Measurements from ENCODE around the gene SSBP2. TPM values are rescaled to one million over a fixed set of nuclear protein-coding genes. Genes with fewer than 3 reads are reported as not detected.
A peak's percentile ranks its signal among the peaks of the same experiment; 100 is the strongest.

SSBP2 gene
- total RNA-seq, 1 donor from 2014 or later, result 149 TPM

DNA sequence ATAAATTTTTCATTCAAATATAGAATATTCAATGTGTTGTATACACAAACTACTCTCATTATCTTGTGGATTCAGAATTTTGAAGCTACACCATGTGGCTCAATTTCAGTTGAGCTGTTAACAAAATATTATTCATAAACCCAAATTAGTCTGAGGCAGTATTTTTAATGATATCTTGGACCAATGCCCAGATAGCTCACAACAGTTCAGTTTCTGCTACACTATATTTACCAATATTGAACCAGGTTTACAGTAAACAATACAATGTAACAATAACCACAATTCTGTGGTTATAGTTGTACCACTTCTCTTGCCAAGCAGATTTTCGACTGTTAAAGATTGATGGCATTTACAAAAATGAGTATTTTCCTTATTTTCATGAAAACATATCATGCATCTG lies 99.9 kb downstream of the SSBP2 start:
- Mint-ChIP-seq H3K27me3 (ENCODE audit: unreplicated experiment) (peaks cover 3% of the 10 kb centered on the region), H3K4me1 (ENCODE audit: unreplicated experiment) (peaks cover 46% of the 10 kb centered on the region), H3K36me3 (ENCODE audit: low read depth, unreplicated experiment) (peaks cover 18% of the 10 kb centered on the region), H3K9me3 (ENCODE audit: unreplicated experiment) (no peaks in the 10 kb centered on the region), H3K27ac (ENCODE audit: unreplicated experiment) (peak overlapping the region; percentile 93), H3K4me3 (ENCODE audit: unreplicated experiment) (no peak overlapping the region)
- DNase-seq (ENCODE audit: low spot score), result no peak
- TF ChIP-seq, protein P1, sequence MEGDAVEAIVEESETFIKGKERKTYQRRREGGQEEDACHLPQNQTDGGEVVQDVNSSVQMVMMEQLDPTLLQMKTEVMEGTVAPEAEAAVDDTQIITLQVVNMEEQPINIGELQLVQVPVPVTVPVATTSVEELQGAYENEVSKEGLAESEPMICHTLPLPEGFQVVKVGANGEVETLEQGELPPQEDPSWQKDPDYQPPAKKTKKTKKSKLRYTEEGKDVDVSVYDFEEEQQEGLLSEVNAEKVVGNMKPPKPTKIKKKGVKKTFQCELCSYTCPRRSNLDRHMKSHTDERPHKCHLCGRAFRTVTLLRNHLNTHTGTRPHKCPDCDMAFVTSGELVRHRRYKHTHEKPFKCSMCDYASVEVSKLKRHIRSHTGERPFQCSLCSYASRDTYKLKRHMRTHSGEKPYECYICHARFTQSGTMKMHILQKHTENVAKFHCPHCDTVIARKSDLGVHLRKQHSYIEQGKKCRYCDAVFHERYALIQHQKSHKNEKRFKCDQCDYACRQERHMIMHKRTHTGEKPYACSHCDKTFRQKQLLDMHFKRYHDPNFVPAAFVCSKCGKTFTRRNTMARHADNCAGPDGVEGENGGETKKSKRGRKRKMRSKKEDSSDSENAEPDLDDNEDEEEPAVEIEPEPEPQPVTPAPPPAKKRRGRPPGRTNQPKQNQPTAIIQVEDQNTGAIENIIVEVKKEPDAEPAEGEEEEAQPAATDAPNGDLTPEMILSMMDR (IDR thresholded peaks at IDR 0.05; ENCODE audit: unreplicated experiment), result no peak

DNA sequence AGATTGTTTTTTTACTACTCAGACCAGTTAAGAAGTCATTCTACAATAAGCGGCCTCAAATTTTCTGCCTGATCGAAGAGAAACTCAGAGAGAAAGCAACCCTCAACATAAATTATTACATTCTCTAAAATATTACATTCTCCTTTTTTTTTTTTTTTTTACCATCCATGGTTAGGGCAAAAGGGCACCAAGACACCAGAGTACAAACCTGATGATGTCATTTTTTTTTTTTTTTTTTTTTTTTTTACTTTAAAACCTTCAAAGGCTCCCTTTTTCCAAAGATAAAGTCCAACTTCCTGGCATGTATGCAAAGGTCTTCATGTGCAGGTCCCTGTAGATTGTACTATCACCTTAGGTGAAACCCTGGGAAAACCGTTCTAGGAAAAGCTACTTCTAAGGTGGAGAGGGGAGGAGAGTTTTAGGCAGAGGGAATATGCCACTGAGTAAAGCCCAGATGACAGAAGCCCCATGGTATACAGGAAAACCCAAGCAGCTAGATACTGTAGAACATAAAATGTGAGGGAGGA lies 104.4 kb downstream of the SSBP2 start:
- H3K9me3 Mint-ChIP-seq (ENCODE audit: unreplicated experiment), result no peaks in the 10 kb centered on the region
- no peak overlapping the region for H3K4me3 Mint-ChIP-seq (ENCODE audit: unreplicated experiment)
- peaks cover 3% of the 10 kb centered on the region for H3K27me3 Mint-ChIP-seq (ENCODE audit: unreplicated experiment)
- H3K36me3 Mint-ChIP-seq (ENCODE audit: low read depth, unreplicated experiment), result peaks cover 4% of the 10 kb centered on the region
- no peak overlapping the region for H3K27ac Mint-ChIP-seq (ENCODE audit: unreplicated experiment)
- DNase-seq (ENCODE audit: low spot score), result no peak
- H3K4me1 Mint-ChIP-seq (ENCODE audit: unreplicated experiment), result peaks cover 41% of the 10 kb centered on the region
- TF ChIP-seq, protein P1 (IDR thresholded peaks at IDR 0.05; ENCODE audit: unreplicated experiment), result no peak

DNA sequence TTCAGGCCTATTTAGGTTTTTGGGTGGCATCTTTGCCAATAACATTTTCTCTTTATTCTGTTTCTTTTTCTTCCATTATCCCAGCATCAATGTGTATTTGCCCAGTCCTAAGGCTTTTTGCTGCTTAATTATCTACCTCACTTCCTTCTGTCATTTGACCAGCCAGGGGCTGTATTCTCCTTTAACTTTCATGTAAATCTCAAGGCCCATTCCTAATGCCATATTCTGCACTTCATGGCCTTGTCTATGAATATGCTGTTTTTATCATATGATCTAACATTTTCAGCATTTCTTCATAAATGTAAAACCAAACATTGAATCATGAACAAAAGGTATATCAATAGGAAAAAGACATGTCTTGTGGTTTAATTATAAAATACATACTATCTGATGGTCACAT lies 108.7 kb downstream of the SSBP2 start:
- DNase-seq (ENCODE audit: low spot score), result no peak
- H3K27me3 Mint-ChIP-seq (ENCODE audit: unreplicated experiment), result no peaks in the 10 kb centered on the region
- TF ChIP-seq, protein P1 (IDR thresholded peaks at IDR 0.05; ENCODE audit: unreplicated experiment), result no peak
- no peaks in the 10 kb centered on the region for H3K9me3 Mint-ChIP-seq (ENCODE audit: unreplicated experiment)
- H3K4me3 Mint-ChIP-seq (ENCODE audit: unreplicated experiment), result no peak overlapping the region
- H3K4me1 Mint-ChIP-seq (ENCODE audit: unreplicated experiment), result peaks cover 55% of the 10 kb centered on the region
- peak overlapping the region; percentile 62 for H3K27ac Mint-ChIP-seq (ENCODE audit: unreplicated experiment)
- H3K36me3 Mint-ChIP-seq (ENCODE audit: low read depth, unreplicated experiment), result peaks cover 4% of the 10 kb centered on the region

DNA sequence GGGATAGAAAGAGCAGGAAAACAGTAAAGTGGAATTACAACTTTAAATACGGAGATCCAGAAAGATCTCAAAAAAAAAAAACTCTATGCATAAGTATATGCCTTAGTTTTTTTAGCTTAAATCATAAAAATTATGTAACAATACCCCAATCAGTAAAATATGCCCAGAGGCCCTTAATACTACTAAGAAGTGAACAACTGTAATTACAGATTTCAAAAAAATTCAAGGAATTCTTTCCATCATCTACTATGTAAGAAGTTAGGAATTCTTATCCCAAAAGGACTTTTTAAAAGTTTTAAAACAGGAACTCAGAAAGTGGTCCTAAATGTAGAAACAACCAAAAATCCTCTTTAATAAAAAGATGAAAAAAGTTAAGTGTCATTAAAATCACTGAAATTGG lies 111.3 kb downstream of the SSBP2 start:
- H3K4me1 Mint-ChIP-seq (ENCODE audit: unreplicated experiment), result peaks cover 51% of the 10 kb centered on the region
- H3K27ac Mint-ChIP-seq (ENCODE audit: unreplicated experiment), result peak overlapping the region; percentile 10
- no peak overlapping the region for H3K4me3 Mint-ChIP-seq (ENCODE audit: unreplicated experiment)
- DNase-seq (ENCODE audit: low spot score), result no peak
- H3K27me3 Mint-ChIP-seq (ENCODE audit: unreplicated experiment), result no peaks in the 10 kb centered on the region
- H3K36me3 Mint-ChIP-seq (ENCODE audit: low read depth, unreplicated experiment), result no peaks in the 10 kb centered on the region
- no peaks in the 10 kb centered on the region for H3K9me3 Mint-ChIP-seq (ENCODE audit: unreplicated experiment)
- TF ChIP-seq, protein P1 (IDR thresholded peaks at IDR 0.05; ENCODE audit: unreplicated experiment), result no peak

DNA sequence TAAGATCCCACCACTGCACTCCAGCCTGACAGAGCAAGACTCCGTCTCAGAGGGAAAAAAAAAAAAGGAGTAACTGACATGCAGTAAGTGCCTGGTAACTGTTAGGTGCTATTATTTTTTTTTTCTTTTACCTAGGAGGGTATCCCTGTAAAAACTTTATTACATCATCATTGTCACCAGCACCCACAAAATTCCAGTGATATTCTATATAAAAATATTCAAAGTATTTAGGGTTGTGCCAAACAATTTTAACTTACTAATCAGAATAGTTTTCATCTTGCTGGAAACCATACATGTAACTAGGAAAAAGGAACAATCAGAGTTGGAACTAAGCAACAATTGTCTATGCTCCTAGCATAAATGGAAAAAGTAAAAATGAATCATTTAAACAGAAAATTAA lies 112.4 kb downstream of the SSBP2 start:
- no peaks in the 10 kb centered on the region for H3K27me3 Mint-ChIP-seq (ENCODE audit: unreplicated experiment)

More for the DNA sequence above, 112.4 kb downstream of the SSBP2 start:
- no peak overlapping the region for H3K4me3 Mint-ChIP-seq (ENCODE audit: unreplicated experiment)
- no peak for DNase-seq (ENCODE audit: low spot score)
- no peaks in the 10 kb centered on the region for H3K36me3 Mint-ChIP-seq (ENCODE audit: low read depth, unreplicated experiment)
- H3K4me1 Mint-ChIP-seq (ENCODE audit: unreplicated experiment), result peaks cover 43% of the 10 kb centered on the region
- H3K9me3 Mint-ChIP-seq (ENCODE audit: unreplicated experiment), result no peaks in the 10 kb centered on the region
- TF ChIP-seq, protein P1 (IDR thresholded peaks at IDR 0.05; ENCODE audit: unreplicated experiment), result no peak
- peak overlapping the region; percentile 50 for H3K27ac Mint-ChIP-seq (ENCODE audit: unreplicated experiment)

Measured in endothelial cell (in vitro differentiated cells).